ENCODE measurements around the gene ALG12. TPM values are rescaled to one million over a fixed set of nuclear protein-coding genes. Genes with fewer than 3 reads are reported as not detected.

The ALG12 gene
- total RNA-seq, 3 donors from 2014 or later (not counting 1 experiment from before 2014, with no cell fraction given) = 17.2 to 22.7 (median 19.2) TPM

DNA sequence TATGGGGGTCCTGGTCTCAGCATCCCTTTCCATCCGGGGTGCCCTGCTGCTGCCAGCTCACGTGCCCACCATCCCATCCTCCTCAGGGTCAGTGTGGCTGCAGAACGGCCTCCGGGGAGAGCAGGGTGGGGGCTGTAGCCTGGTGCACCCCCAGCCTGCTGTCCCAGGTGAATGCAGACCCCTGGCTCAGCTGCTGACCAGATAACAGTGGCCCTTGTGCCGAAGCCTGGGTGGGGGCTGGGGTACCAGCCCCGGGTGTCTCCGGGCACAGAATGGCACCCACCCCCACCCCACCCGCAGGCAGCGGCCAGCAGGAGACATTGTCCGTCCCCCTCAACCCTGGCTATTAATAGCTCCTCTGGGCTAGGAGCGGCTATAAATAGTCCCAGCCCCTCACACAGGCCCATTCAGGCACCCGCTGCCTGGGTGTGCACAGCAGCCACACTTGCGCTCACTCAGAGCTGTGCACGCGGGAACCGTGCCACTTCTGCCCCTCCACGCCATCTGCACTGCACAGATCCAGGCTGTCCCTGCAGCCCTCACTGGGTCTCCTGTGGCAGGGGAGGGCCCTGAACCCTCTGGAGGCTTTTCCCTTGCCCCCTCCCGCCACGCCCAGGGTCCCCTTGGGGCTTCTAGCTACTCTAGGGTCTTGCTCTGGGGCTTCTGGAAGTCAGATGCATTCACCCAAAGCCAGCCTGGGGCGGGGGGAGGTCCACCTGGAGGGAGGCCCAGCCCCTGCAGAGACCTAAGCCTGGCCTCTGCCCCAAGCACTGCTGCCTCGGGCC, 18.9 kb upstream of the ALG12 start:
- Histone ChIP-seq H3K9me3 (ENCODE audit: control insufficient read depth, insufficient read depth, low read length) (no peaks in the 10 kb centered on the region), H3K27me3 (ENCODE audit: control insufficient read depth, insufficient read depth, low read length) (no peaks in the 10 kb centered on the region), H3K27ac (ENCODE audit: low read length) (peak overlapping the region; percentile 65), H3K36me3 (ENCODE audit: control insufficient read depth, insufficient read depth, low read length) (no peaks in the 10 kb centered on the region), H3K4me1 (ENCODE audit: control insufficient read depth, insufficient read depth, low read length) (peaks cover 31% of the 10 kb centered on the region), H3K4me3 (ENCODE audit: low read length) (no peak overlapping the region)
- TF ChIP-seq, protein P1, sequence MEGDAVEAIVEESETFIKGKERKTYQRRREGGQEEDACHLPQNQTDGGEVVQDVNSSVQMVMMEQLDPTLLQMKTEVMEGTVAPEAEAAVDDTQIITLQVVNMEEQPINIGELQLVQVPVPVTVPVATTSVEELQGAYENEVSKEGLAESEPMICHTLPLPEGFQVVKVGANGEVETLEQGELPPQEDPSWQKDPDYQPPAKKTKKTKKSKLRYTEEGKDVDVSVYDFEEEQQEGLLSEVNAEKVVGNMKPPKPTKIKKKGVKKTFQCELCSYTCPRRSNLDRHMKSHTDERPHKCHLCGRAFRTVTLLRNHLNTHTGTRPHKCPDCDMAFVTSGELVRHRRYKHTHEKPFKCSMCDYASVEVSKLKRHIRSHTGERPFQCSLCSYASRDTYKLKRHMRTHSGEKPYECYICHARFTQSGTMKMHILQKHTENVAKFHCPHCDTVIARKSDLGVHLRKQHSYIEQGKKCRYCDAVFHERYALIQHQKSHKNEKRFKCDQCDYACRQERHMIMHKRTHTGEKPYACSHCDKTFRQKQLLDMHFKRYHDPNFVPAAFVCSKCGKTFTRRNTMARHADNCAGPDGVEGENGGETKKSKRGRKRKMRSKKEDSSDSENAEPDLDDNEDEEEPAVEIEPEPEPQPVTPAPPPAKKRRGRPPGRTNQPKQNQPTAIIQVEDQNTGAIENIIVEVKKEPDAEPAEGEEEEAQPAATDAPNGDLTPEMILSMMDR (IDR thresholded peaks at IDR 0.05) = no peak
- peak overlapping the region; percentile 65 to 89 for H3K27ac Mint-ChIP-seq
- no peaks in the 10 kb centered on the region for H3K27me3 Mint-ChIP-seq (ENCODE audit: low read depth in 2 of 2)
- no peaks in the 10 kb centered on the region for H3K36me3 Mint-ChIP-seq
- H3K9me3 Mint-ChIP-seq = no peaks in the 10 kb centered on the region
- intact Hi-C loops (cut with micrococcal nuclease) = loop anchor here (2.0 kb wide), 1 partner anchor 24 kb away; the partner anchor contains the start of gene PIM3
- H3K4me1 Mint-ChIP-seq = peaks cover 6 to 17% of the 10 kb centered on the region in 2 donors
- peak in 1 of 2 donors; percentile 35 for DNase-seq
- H3K4me3 Mint-ChIP-seq = peak overlapping the region; percentile 68
- ATAC-seq = no peak
- WGBS (ENCODE audit: insufficient coverage) = 63% methylated on average over 21 of the region's 21 CpGs

DNA sequence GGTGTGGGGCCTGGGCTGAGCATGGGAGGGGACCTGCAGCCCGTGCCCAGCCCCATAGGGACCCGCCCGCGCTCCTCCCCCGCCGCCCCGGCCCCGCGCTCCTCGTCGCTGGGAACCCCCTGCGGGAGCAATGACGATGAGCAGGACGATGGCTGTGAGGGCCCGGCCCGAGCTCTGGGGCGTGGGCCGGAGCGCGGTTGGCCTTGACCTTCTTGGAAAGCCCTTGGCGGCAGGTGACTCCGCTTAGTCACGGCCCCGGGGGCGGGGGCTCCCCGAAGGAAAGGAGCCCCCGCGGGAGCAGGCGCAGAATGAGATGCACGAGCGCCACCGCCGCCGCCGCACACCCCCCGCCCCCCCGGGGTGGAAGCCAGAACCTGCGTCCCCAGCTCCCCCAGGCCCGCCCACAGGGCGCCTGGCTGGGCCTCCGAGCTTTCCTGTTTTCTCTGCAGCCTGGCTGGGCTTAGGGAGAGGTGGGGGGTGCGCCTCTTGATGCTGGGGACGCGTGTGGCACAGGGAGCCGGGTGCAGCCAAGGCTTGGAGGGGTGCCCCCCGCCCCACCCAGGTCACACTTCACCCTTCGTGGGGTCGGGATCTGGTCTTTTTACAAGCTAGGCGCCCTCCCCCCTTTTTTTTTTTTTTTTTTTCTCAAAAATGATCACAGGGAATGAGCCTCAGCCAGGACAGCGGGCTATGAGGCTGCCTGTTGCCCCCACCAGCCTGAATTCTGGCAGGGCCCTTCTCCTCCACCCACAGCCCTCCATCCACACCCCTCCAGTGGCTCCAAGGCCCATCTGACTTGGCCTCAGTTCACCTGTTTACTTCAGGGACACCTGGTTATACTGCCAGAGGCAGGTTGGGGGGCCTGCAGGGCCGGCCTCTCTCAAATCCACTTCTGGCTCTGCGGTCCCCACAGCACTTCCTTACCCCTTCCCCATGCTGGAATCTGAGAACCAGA, 18.1 kb upstream of the ALG12 start:
- Mint-ChIP-seq H3K4me3 (peak overlapping the region; percentile 68), H3K27me3 (ENCODE audit: low read depth in 2 of 2) (no peaks in the 10 kb centered on the region), H3K9me3 (no peaks in the 10 kb centered on the region), H3K27ac (peak overlapping the region; percentile 65 to 89), H3K4me1 (peaks cover 6 to 16% of the 10 kb centered on the region in 2 donors), H3K36me3 (no peaks in the 10 kb centered on the region)
- TF ChIP-seq, protein P1 (IDR thresholded peaks at IDR 0.05) = no peak
- ATAC-seq (peak; percentile 79 to 89 (median 79)), DNase-seq (peak; percentile 87 to 94)
- intact Hi-C loops (cut with micrococcal nuclease) = loop anchor here (2.0 kb wide), 1 partner anchor 25 kb away; the partner anchor contains the start of gene PIM3
- Histone ChIP-seq H3K4me1 (ENCODE audit: control insufficient read depth, insufficient read depth, low read length) (peaks cover 39% of the 10 kb centered on the region), H3K27ac (ENCODE audit: low read length) (peak overlapping the region; percentile 65), H3K4me3 (ENCODE audit: low read length) (peak overlapping the region; percentile 32), H3K27me3 (ENCODE audit: control insufficient read depth, insufficient read depth, low read length) (no peaks in the 10 kb centered on the region), H3K36me3 (ENCODE audit: control insufficient read depth, insufficient read depth, low read length) (no peaks in the 10 kb centered on the region), H3K9me3 (ENCODE audit: control insufficient read depth, insufficient read depth, low read length) (no peaks in the 10 kb centered on the region)
- 5% methylated on average over 52 of the region's 52 CpGs for WGBS (ENCODE audit: insufficient coverage)

DNA sequence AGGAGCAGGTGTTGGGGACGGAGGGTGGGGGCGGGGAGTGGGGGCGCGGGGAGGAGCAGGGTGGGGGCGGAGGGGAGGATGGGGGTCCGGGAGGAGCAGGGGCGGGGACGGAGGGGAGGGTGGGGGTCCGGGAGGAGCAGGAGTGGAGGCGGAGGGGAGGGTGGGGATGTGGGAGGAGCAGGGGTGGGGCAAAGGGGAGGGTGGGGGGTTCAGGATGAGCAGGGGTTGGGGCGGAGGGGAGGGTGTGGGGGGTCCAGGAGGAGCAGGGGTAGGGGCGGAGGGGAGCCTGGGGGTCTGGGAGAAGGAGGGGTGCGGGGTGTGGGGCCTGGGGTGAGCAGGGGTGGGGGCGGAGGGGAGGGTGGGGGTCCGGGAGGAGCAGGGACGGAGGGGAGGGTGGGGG, 17.3 kb upstream of the ALG12 start:
- no peak for ATAC-seq
- H3K4me1 ChIP-seq (ENCODE audit: control insufficient read depth, insufficient read depth, low read length) = peaks cover 46% of the 10 kb centered on the region
- no peaks in the 10 kb centered on the region for H3K27me3 ChIP-seq (ENCODE audit: control insufficient read depth, insufficient read depth, low read length)

More for the DNA sequence above, 17.3 kb upstream of the ALG12 start:
- H3K4me3 ChIP-seq (ENCODE audit: low read length) = no peak overlapping the region
- Mint-ChIP-seq H3K9me3 (no peaks in the 10 kb centered on the region), H3K4me1 (peaks cover 11% of the 10 kb centered on the region in 2 donors), H3K36me3 (no peaks in the 10 kb centered on the region), H3K27me3 (ENCODE audit: low read depth in 2 of 2) (no peaks in the 10 kb centered on the region), H3K27ac (peak overlapping the region; percentile 65 to 89), H3K4me3 (peak overlapping the region; percentile 68)
- no peak for DNase-seq
- intact Hi-C loops (cut with micrococcal nuclease) = no loop called here
- no peaks in the 10 kb centered on the region for H3K36me3 ChIP-seq (ENCODE audit: control insufficient read depth, insufficient read depth, low read length)
- H3K9me3 ChIP-seq (ENCODE audit: control insufficient read depth, insufficient read depth, low read length) = no peaks in the 10 kb centered on the region
- TF ChIP-seq, protein P1 (IDR thresholded peaks at IDR 0.05) = no peak
- H3K27ac ChIP-seq (ENCODE audit: low read length) = no peak overlapping the region
- WGBS (ENCODE audit: insufficient coverage) = 0% methylated on average over 2 of the region's 16 CpGs
